Activated naive CD4-positive, alpha-beta T cell treated with anti-CD3 and anti-CD28 coated beads for 36 hours (primary cell): ENCODE measurements around the gene IDH2. TPM values are rescaled to one million over a fixed set of nuclear protein-coding genes. Genes with fewer than 3 reads are reported as not detected.
A peak's percentile ranks its signal among the peaks of the same experiment; 100 is the strongest.

ENCODE experiments used
- CTCF ChIA-PET: fragments of 350-600 bp; sonication (Branson Sonifier 250); formaldehyde crosslinking; loops from one replicate; lab custom pipeline; 2021; ENCODE audit warnings: antibody characterized with exemption; lab: Charles Lee
- DNase-seq: peaks from one replicate; pipeline ENCODE4 v3.0.0-alpha.2; 2020
- H3K27ac Mint-ChIP-seq: one replicate; pipeline ENCODE4 v1.8.0; 2021; ENCODE audit warnings: mild to moderate bottlenecking, mixed read lengths
- H3K27me3 Mint-ChIP-seq: one replicate; pipeline ENCODE4 v1.8.0; 2021; ENCODE audit warnings: low read depth, mixed read lengths
- H3K36me3 Mint-ChIP-seq: one replicate; pipeline ENCODE4 v1.8.0; 2021; ENCODE audit warnings: low read depth, mixed read lengths
- H3K4me1 Mint-ChIP-seq: one replicate; pipeline ENCODE4 v1.8.0; 2021; ENCODE audit warnings: low read depth, mixed read lengths
- H3K4me3 Mint-ChIP-seq: one replicate; pipeline ENCODE4 v1.8.0; 2021; ENCODE audit warnings: mild to moderate bottlenecking, moderate library complexity, mixed read lengths
- H3K9me3 Mint-ChIP-seq: one replicate; pipeline ENCODE4 v1.8.0; 2021; ENCODE audit warnings: mixed read lengths
- intact Hi-C: fragments of 100-400 bp; cut with micrococcal nuclease; formaldehyde crosslinking; loops from one replicate; pipeline ENCODE4 v1.15.1; 2023
- total RNA-seq, 2 experiments: library from RNA; stranded (reverse); gene quantifications; one replicate each; pipeline ENCODE4 v1.2.3, GENCODE V29; 2021

Gene IDH2
- total RNA-seq, 2 experiments from 2014 or later = 225 to 229 TPM

DNA sequence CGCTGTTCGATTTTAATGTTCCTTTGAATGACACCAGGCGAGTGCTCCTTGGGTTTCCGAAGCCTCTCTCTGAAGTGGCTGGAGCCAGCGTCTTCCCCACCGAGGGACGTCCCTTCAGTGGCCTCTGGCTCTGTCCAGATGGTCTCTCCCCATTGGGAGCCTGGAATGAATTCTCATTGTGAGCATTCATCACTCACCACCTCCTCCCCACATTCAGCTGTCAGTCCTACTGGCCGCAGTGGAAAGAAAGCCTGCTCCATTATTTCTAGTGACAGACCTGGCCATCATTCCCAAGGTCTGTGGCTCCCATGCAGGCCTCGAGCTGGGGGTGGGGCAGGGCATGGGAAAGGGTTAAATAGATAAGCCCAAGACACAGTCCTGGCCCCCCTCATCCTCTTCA, 65.9 kb downstream of the IDH2 start:
- Mint-ChIP-seq H3K36me3 (peaks cover 5% of the 10 kb centered on the region), H3K27ac (peak overlapping the region; percentile 48), H3K4me3 (no peak overlapping the region), H3K9me3 (no peaks in the 10 kb centered on the region), H3K27me3 (no peaks in the 10 kb centered on the region), H3K4me1 (peaks cover 78% of the 10 kb centered on the region)
- CTCF ChIA-PET = interaction anchor here (2.9 kb wide), 1 partner anchor 32 kb away, joined by 13 read pairs; no protein-coding TSS in a partner anchor
- intact Hi-C loops = loop anchor here (5.0 kb wide), 1 partner anchor 196 kb away; the partner anchor contains the start of genes CIB1 and GDPGP1
- no peak for DNase-seq

DNA sequence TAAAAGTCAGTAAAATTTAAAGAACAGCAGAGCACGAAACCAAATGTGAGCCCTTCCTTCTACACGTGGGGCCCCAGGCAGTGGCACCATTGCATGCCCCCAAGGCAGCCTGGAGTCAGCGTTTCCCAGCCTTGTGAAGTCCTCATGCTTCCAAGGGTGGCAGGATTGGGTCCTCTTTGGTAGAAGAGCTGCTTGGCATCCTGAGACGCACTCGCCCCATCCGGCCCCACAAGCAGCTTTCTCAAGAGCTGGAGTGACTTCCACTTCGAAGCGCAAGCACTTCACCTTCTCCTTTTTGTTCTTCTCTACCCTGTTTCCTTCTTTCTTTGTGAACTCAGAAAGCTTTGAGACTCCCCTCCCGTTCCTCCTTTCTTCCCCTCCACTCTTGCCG, 66.4 kb downstream of the IDH2 start:
- H3K4me1 Mint-ChIP-seq = peaks cover 83% of the 10 kb centered on the region
- peak overlapping the region; percentile 48 for H3K27ac Mint-ChIP-seq
- CTCF ChIA-PET = interaction anchor here (0.6 to 2.9 kb wide), 2 partner anchors 31 to 35 kb away, joined by 4 to 13 read pairs; no protein-coding TSS in a partner anchor
- H3K36me3 Mint-ChIP-seq = peaks cover 5% of the 10 kb centered on the region
- intact Hi-C loops = loop anchor here (5.0 kb wide), 1 partner anchor 196 kb away; the partner anchor contains the start of genes CIB1 and GDPGP1
- H3K4me3 Mint-ChIP-seq = no peak overlapping the region
- H3K9me3 Mint-ChIP-seq = no peaks in the 10 kb centered on the region
- peak; percentile 34 for DNase-seq
- H3K27me3 Mint-ChIP-seq = no peaks in the 10 kb centered on the region

DNA sequence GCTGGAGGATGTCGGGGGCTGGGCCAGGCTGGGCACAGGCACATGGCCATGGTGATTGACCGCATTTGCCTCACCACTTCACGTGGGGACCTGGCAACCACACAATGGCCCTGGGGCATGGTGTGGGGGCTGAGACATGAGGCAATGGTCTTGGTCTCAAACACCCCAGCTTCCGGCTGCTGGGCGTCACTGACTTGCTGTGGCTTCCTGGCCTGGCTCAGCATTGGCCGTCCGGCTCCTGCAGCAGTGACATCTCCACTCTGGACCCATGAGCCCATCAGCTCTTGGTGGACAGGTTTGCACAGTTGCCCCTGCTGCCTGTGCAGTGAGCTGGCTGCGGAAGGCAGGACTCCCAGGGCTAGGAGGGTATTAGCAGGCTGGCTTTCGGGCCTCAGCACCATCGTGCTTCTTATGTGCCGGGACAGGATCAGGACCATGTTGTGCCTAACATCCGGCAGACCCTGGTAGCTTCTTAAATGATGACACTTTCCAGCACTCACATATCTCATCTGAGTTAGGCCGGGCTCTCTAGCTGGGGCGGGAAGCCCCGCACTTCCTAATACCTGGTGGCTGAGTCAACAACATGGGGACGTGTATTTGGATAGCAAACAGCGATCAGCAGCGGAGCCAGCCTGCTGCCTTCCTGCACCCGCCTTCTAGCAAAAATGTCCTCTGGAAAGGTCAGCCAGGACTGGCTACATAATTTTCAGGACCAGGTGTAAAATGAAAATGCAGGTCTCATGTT, 67.0 kb downstream of the IDH2 start:
- H3K9me3 Mint-ChIP-seq = no peaks in the 10 kb centered on the region
- DNase-seq = no peak
- peaks cover 86% of the 10 kb centered on the region for H3K4me1 Mint-ChIP-seq
- no peak overlapping the region for H3K4me3 Mint-ChIP-seq
- H3K27ac Mint-ChIP-seq = peak overlapping the region; percentile 60
- intact Hi-C loops = loop anchor here (5.0 kb wide), 1 partner anchor 197 kb away; the partner anchor contains the start of genes CIB1 and GDPGP1
- CTCF ChIA-PET = interaction anchor here (0.6 to 2.9 kb wide), 4 partner anchors 31 to 36 kb away, joined by 3 to 13 read pairs (median 4); no protein-coding TSS in a partner anchor
- H3K27me3 Mint-ChIP-seq = no peaks in the 10 kb centered on the region
- H3K36me3 Mint-ChIP-seq = peaks cover 5% of the 10 kb centered on the region

DNA sequence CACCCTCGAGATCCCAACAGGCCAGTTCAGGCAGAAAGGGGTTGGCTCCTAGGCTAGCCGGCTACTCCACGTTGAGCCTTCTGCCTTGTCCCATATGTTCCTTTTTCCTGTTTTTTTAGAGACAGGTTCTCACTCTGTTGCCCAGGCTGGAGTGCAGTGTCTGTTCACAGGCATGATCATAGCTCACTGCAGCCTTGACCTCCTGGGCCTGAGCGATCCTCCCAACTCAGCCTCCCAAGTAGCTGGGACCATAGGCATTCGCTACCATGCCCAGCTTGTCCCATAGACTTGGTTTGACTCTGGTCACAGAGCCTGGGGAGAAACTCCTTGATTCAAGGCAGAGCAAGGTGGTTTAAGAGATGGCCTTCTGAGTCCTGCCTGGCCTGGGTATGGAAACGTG, 68.8 kb downstream of the IDH2 start:
- Mint-ChIP-seq H3K4me1 (peaks cover 70% of the 10 kb centered on the region), H3K4me3 (no peak overlapping the region), H3K9me3 (no peaks in the 10 kb centered on the region), H3K27me3 (no peaks in the 10 kb centered on the region), H3K27ac (no peak overlapping the region), H3K36me3 (peaks cover under 1% of the 10 kb centered on the region)
- no peak for DNase-seq
- intact Hi-C loops = no loop called here
- CTCF ChIA-PET = interaction anchor here (2.9 kb wide), 1 partner anchor 29 kb away, joined by 13 read pairs; no protein-coding TSS in a partner anchor

Other genes starting within 250 kb of the IDH2 start
- 10 to 100 TPM; 20.2 to 25.2 TPM for gene AP3S2, start 208.5 kb downstream of the IDH2 start, total RNA-seq
- not detected for gene ARPIN, start 189.5 kb downstream of the IDH2 start, total RNA-seq
- gene ZNF710, start 101.1 kb downstream of the IDH2 start, total RNA-seq = 10 to 100 TPM; 17.3 to 19.8 TPM
- 1 to 10 TPM; 6.8 to 8.6 TPM for gene SEMA4B, start 98.9 kb upstream of the IDH2 start, total RNA-seq
- 100 to 1,000 TPM; 156 to 171 TPM for gene CIB1, start 131.5 kb upstream of the IDH2 start, total RNA-seq
- gene GDPGP1, start 131.7 kb upstream of the IDH2 start, total RNA-seq = 1 to 10 TPM; 1.5 to 3.6 TPM
- gene TTLL13, start 147.1 kb upstream of the IDH2 start, total RNA-seq = under 1 TPM; 0.15 to 0.26 TPM
- gene NGRN, start 163.2 kb upstream of the IDH2 start, total RNA-seq = 10 to 100 TPM; 30.7 to 31.0 TPM
- gene ZNF774, start 249.8 kb upstream of the IDH2 start, total RNA-seq = under 1 TPM; 0.84 to 0.95 TPM